GM03348 (cell line): ENCODE measurements around the gene OR5K4.
"Not testable (repeated sequence)": the region's sequence is repeated elsewhere in the genome, so short reads cannot be mapped to it uniquely, and the experiment has no call there.

ENCODE experiments used
- DNase-seq: peaks from one replicate; pipeline ENCODE4 v3.0.0; 2012; ENCODE audit warnings: low spot score

OR5K4 gene

DNA sequence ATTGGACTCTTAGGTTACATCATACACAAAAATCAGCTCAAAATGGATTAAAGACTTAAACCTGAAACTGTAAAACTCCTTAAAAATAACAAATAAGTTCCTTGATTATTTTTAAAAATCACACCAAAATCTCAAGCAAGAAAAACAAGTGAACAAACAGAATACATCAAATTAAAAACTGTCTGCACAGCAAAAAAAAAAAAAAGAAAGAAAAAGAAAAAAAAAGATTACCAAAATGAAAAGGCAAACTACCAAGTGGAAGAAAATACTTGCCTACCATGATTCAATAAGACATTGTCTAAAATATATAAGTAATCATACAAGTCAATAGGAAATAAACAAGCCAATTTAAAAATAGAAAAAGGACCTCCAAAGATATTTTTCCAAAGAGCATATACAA, 17.5 kb downstream of the OR5K4 start:
- no peak for DNase-seq

DNA sequence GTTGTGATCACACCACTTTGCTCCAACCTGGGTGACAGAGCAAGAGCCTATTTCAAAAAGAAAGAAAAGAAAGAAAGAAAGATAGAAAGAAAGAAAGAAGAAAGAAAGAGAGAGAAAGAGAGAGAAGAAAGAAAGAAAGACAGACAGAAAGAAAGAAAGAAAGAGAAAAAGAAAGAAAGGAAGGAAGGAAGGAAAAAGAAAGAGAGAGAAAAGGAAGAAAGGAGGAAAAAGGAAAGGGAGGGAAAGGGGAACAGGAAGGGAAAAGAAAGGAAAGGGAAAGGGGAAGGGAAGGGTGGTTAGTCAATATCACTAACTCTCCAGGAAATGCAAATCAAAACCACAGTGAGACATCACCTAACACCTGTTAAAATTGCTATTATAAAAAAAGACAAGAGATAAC, 18.2 kb downstream of the OR5K4 start:
- no peak for DNase-seq

DNA sequence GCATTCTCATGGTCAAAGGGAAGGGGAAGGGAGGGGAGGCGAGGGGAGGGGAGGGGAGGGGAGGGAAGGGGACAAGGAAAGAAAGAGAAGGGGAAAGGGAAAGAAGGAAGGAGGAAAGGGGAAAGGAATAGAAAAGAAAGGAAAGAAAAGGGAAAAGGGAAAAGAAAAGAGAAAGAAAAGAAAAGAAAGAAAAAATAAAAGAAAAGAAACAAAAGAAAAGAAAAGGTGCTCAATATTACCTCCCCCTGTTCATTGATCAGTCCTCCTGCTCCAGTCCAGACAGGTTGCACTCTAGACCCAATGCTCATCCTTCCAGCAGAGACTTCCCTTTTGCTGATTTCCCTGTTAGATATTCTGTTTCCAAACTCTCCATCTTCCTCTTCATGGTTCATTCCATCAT, 18.8 kb downstream of the OR5K4 start:
- DNase-seq: no peak

DNA sequence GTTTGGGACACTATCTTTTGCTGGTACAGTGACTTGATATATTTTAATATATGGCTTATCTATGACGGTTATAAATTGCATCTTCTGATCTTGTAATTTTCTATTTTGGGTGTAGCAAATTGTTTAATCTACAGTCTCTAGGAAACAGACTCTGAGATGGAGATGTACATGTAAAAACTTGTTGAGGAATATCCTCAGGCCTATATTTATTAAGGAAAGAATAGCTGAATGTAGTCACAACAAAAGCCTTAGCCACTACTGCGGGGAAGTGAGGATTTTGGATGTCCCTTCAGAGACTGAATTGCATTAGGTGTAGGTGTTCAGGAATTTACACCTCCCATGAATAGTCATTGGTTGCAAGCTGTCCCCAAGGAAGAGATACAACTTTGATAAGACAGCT, 23.0 kb downstream of the OR5K4 start:
- no peak for DNase-seq

DNA sequence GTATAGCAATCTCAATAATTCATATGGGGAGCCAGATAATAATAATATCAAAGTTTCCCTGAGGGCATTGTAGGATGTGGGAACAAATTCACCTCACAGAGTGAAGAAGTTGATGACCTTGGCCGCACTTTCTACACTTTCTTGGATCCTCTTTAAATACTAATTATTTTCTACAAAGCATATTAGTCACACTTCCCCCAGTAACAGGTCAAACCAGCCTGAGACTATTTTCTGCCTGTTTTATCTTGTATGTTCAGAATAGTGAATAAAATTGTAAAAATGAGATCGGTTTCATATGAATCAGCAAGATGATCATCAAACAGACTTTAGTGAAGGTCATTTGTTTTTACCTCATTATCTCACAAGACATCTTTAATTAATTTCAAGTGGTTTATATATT, 34.5 kb downstream of the OR5K4 start:
- no peak for DNase-seq

DNA sequence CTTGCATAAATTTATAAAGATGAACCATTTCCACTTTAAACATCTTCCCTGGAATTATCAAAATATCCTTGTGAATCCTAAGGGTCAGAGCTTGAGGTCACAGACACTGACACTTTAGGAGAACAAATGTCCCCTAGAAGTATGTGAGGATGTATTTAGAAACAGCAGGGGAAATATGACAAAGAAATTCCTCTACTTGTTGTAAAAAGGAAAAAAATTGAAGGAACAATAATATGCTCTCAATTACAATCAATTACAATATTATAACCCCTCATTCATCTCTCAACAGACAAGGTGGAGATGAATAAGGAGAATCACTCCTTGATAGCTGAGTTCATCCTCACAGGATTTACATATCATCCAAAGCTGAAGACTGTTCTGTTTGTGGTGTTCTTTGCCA, 36.7 kb downstream of the OR5K4 start, which contains the start of gene OR5K3:
OR5K3 (plus strand) TSS at position 301 of the 400 bp plus-strand sequence; CDS start at position 301, 0 bp downstream.
- no peak for DNase-seq

DNA sequence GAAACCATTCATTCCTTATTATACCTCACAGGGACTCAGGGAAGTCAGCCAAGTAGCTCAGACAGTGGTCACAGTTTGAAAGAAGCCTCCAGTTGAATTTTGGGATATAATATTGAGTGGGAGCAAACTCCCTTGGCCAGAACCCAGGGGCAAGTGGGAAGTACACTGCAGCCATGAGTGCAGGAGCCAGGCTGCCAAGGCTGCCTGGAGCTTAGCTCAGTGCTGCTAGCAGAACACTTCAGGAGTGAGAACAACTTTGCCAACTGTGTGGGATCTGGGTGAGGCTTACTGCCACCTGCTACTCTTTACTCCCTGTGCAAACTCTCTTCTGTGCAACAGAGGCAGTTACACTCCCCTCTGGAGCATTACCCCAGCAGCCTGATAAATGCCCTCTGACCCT, 41.4 kb downstream of the OR5K4 start:
- no peak for DNase-seq

DNA sequence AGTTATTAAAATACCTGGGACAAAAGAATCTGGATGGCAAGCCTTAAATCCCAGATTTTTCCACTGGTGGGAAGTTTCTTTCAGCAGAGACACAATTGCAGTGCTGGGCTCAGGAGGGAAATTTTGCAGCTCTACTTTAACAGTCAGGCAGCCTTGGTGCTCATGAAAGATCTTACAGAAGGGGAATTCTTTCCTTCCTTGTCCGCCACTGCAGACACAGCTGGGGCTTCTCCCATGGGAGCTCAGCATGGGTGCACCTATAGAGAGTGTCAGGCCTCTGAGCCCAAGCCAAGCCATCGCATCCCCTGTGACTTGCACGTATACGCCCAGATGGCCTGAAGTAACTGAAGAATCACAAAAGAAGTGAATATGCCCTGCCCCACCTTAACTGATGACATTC, 42.8 kb downstream of the OR5K4 start:
- DNase-seq: not testable (repeated sequence)

DNA sequence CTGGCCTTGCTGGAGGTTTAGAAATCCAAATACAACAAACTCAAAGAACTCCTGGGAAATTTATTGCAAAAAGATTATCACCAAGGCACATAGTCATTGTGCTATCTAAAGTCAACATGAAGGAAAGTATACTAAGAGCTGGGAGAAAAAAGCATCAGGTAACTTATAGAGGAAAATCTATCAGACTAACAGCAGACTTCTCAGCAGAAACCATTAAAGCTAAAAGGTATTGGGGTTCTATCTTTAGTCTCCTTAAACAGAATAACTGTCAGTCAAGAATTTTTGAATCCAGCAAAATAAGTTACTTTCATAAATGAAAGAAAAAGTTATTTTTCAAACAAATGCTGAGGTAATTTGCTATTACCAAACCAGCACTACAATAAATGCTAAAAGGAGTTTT, 44.9 kb downstream of the OR5K4 start:
- no peak for DNase-seq

DNA sequence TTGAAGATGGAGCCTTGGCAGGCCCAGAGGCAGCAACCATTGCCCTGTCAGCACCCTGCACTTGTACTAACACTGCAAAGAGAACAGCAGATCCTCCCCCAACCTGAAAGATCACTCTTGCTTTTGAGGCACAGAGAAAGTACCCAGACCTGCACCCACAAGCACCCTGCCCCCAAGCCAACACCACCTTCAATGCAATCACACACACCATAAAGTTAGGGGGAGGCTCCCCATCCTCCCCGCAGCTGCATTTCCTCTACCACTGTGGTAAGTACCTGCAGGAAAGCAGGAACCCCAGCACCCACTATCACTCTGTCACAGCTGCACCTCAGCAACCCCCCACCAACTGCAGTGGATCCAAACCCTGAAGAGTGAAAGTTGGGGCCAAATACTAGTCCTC, 48.9 kb downstream of the OR5K4 start:
- DNase-seq: no peak

DNA sequence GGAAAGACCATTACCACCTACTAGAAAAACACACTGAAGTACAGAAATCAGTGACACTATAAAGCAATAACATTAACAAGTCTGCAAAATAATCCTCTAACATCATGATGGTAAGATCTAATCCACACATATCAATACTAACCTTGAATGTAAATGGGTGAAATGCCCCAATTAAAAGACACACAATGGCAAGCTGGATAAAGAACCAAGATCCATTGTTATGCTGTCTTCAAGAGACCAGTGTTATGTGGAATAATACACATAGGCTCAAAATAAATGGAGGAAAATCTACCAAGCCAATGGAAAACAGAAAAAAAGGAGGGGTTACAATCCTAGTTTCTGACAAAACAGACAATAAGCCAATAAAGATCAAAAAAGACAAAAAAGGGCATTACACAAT, 50.4 kb downstream of the OR5K4 start:
- DNase-seq: no peak
